ENCODE results near the gene MLXIP. TPM values are rescaled to one million over a fixed set of nuclear protein-coding genes. Genes with fewer than 3 reads are reported as not detected.
A peak's percentile ranks its signal among the peaks of the same experiment; 100 is the strongest.
"Not testable (repeated sequence)": the region's sequence is repeated elsewhere in the genome, so short reads cannot be mapped to it uniquely, and the experiment has no call there.

The MLXIP gene
- total RNA-seq, 1 donor from 2014 or later: 25.7 TPM

DNA sequence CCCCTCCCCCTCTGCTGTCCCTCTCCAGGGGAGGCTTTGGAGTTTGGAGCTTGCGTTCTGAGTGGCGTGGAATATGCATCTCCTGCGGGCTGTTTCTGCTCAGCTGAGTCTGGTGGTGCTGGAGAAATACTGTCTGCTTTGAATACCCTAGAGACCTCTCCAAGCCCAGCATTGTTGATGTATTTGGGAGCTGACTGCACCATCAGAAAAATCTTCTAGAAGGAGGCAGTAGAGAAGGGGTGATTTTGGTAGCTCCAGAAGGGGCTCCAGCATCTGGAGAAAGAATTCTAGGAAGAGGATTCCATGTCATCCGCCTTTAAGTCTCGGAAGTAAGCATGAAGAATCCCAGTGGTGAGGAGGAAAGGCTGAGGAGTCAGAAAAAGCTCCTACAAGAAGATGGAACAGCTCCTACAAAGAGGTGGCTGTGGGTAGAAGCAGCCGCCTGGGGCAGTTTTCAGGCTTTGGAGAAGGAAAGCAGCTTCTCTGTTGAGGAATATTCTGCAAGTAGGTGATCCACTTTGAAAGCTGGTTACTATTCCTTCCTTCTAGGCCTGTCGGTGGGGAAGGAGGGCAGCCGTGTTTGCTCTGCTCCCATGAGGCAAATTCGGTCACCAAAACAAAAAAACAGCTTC is 9.7 kb downstream of the MLXIP start:
- DNase-seq (ENCODE audit: missing footprints) (no peak), ATAC-seq (no peak)
- intact Hi-C loops (cut with DNase I): no loop called here

DNA sequence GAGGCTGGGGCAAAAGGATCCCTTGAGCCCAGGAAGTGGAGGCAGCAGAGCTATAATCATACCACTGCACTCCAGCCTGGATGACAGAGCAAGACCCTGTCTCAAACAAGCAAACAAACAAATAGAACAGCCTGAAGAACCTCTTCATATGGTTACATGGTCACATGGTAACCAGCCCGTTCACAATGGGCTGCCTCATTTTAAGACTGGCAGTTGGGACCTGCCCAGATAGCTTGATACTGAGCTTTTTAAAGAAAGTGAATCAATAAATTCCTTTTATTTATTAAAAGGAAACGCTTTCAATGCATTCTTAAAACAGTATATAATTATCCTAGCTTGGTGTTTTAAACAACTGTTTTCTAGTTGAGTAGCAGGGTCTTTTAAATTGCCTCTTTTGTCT is 10.5 kb downstream of the MLXIP start:
- no peak for DNase-seq (ENCODE audit: missing footprints)
- intact Hi-C loops (cut with DNase I): no loop called here
- no peak for ATAC-seq

DNA sequence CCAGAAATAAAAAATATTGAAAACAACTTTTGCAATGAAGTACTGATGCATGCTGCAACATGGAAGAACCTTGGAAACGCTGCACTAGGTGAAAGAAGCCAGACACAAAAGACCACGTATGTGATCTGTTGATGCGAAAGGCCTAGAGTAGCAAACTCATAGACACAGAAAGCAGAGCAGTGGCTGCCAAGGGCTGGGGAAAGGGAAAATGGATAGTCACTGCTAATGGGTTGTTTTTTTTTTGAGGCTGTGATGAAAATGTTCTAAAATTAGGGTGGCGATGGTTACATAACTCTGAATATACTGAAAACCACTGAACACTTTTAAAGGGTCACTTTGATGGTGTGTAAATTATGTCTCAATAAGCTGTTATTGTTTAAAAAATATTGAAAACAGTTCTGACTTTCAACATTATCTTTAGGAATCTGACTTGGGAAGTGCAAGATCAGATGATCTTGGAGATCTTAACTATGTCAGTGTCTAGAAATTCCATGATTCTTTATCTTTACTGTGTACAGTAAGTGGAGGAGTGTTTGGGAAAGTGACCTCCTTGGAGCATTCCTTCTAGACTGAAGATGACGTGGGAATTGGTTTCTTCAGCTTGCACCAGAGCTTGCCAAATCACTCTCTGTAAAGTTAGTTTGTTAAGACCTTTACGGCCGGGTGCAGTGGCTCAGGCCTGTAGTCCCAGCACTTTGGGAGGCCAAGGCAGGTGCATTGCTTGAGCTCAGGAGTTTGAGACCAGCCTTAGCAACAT is 12.4 kb downstream of the MLXIP start:
- intact Hi-C loops (cut with DNase I): no loop called here
- ATAC-seq (peak; percentile 44), DNase-seq (ENCODE audit: missing footprints) (no peak)

DNA sequence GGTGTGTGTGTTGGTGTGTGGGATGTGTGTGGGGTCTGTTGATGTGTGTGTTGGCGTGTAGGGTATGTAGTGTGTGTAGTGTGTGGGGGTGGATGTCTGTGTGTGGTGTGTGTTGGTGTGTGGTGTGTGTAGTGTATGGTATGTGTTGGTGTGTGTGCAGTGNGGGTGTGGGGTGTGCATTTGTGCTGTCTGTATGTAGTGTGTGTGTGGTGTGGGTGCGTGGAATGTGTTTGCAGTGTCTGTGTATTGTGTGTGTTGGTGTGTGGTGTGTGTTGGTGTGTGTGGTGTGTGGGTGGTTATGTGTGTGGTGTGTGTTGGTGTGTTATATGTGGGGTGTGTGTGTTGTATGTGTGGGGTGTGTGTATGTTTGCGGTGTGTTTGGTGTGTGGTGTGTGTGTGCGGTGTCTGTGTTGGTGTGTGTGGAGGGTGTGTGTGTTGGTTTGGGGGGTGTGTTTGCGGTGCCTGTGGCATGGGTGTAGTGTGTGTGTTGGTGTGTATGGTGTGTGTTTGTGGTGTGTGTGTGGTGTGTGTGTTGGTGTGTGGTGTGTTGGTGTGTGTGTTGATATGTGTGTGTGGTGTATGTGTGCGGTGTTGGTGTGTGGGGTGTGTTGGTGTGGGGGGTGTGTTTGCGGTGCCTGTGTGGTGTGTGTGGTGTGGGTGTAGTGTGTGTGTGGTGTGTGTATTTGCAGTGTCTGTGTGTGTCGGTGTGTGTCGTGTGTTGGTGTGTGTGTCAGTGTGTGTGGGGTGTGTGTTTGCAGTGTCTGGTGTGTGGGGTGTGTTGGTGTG is 14.7 kb downstream of the MLXIP start:
- intact Hi-C loops (cut with DNase I): no loop called here
- DNase-seq (ENCODE audit: missing footprints): no peak
- ATAC-seq: no peak

DNA sequence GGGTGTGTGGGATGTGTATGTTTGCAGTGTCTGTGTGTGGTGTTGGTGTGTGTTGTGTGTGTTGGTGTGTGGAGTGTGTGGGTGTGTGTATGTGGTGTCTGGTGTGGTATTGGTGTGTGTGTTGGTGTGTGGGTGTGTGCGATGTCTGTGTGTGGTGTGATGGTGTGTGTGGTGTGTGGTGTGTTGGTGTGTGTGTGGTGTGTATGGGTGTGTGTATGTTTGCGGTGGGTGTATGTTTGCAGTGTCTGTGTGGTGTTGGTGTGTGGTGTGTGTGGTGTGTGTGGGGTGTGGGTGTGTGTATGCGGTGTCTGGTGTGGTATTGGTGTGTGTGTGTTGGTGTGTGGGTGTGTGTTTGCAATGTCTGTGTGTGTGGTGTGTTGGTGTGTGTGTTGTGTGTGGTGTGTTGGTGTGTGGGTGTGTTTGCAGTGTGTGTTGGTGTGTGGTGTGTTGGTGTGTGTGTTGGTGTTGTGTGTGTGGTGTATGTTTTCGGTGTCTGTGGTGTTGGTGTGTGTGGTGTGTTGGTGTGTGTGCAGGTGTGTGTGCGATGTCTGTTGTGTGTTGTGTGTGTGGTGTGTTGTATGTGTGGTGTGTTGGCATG is 15.7 kb downstream of the MLXIP start:
- intact Hi-C loops (cut with DNase I): no loop called here
- ATAC-seq (no peak), DNase-seq (ENCODE audit: missing footprints) (no peak)

DNA sequence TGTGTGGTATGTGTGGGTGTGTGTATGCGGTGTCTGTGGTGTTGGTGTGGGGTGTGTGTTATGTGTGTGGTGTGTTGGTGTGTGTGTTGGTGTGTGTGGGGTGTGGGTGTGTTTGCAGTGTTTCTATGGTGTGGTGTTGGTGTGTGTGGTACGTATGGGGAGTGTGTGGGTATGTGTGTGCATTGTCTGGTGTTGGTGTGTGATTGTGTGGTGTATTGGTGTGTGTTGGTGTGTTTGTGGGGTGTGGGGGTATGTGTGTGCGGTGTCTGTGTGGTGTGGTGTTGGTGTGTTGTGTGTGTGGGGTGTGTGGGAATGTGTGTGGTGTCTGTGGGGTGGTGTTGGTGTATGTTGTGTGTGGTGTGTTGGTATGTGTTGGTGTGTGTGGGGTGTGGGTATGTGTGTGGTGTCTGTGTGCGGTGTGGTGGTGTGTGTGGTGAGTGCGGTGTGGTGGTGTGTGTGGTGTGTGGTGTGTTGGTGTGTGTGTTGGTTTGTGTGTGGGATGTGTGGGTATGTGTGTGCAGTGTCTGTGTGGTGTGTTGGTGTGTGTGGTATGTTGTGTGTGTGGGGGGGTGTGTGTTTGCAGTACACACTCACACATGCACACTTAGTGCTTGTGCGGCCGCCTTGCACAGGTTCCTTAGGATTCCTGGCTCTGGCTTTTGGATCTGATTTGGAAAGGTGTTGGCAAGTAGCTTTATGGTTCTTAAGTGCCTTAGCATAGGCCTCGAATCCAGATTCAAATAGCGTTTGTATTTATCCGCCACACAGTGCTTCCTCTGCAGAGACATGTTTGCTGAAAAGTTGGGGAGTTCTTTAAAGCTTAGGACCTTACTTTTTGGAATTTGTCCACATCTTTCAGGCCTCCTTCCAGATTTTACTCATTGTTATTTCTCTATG is 16.4 kb downstream of the MLXIP start:
- ATAC-seq (no peak), DNase-seq (ENCODE audit: missing footprints) (no peak)
- intact Hi-C loops (cut with DNase I): no loop called here

DNA sequence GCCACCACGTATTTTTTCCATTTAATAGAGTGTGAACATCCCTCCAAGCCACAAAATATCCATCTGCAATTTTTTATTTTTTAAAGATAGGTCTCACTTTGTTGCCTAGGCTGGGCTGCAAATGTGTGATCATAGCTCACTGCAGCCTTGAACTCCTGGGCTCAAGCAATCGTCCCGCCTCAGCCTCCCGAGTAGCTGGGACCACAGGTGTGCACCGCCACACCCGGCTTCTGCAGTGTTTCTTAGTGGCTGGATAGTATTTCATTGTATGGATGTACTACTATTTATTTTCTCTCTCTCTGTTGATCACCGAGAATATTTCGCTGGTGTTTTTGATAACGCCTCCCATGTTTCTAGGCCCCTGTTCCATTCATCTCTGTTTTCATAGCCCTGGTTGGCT is 17.5 kb downstream of the MLXIP start:
- ATAC-seq (no peak), DNase-seq (ENCODE audit: missing footprints) (no peak)
- intact Hi-C loops (cut with DNase I): no loop called here

DNA sequence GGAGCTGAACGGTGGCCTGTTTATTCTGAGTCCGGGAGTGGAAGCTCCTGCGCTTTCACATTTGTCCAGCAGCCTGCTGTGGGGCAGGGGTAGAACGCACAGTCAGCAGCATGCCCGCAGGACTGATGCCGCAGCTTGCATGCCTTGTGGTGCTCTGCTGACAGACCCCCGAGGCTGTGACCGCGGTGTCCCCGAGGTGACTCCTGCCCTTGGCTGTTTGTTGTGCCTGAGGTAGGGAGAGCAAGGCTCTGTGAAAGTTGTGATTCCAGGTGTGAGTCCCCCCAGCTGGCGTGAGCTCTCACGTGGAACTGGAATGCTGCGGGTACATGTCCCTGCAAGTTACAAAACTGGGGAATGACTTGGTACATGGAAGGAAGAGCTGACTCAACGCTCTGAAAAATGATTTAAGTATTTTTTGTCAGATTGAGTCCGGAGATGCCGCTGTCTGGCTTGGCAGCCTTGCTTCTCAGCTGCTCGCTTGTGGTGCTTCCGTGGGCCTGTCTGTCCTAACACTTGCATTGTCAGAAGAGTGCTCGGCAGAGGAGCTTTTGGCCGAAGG is 18.1 kb downstream of the MLXIP start:
- DNase-seq (ENCODE audit: missing footprints) (no peak), ATAC-seq (no peak)
- intact Hi-C loops (cut with DNase I): no loop called here

DNA sequence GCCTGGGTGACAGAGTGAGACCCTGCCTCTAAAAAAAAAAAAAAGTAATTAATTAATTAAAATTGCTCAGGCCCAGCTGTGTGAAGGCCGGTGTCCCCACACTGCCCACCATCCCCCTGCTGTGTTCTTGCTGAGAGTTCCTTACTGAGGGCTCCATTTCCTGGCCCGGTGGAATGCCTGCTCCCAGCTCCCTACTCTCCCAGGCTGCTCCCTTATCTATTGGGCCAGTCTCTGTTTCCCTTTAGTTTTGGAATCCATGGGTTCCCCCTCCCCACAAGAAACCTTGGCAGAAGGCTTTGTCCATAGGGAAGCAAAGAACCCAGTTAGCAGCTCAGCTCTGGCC is 19.0 kb downstream of the MLXIP start:
- ATAC-seq: peak; percentile 58
- intact Hi-C loops (cut with DNase I): no loop called here
- no peak for DNase-seq (ENCODE audit: missing footprints)

DNA sequence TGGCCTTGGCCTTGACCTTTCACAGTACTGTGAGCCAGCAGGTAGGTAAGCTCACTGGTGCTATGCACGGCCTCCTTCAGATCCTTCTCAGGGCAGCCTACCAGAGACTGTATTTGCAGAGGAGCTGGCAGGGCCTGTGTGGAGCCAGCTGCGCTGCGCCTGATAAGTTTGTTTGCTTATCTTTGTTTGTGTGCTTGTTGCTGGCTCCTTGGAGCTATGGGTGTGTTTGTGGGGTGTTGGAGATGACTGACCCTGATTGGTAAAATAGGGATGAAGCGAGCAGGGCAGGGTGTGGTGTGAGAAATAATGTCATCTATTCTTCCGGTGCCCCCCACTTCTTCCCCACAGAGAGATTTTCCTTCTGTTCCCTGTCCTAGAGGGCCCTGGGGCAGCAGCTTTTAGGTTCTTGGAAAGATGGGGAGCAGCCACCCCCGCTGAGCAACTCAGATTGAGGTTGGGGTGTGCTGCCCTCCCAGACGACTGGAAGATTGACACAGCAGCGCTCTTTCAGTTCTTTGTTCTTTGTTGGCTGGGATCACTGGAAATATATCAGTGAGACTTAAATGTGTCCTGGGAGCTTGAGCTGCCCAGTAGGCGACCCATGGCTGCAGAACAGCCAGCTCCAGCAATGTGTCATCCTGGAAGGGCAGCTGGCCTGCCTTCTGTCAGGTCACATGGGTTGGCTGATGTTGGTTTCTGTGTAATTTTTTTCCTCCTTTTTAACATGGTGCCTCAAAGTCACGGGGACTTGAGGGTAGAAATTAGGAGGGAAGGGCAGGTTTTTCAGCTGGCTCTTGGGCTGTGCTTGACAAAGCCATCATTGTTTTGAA is 19.6 kb downstream of the MLXIP start:
- peak; percentile 93 for ATAC-seq
- peak; percentile 85 for DNase-seq (ENCODE audit: missing footprints)
- intact Hi-C loops (cut with DNase I): no loop called here

DNA sequence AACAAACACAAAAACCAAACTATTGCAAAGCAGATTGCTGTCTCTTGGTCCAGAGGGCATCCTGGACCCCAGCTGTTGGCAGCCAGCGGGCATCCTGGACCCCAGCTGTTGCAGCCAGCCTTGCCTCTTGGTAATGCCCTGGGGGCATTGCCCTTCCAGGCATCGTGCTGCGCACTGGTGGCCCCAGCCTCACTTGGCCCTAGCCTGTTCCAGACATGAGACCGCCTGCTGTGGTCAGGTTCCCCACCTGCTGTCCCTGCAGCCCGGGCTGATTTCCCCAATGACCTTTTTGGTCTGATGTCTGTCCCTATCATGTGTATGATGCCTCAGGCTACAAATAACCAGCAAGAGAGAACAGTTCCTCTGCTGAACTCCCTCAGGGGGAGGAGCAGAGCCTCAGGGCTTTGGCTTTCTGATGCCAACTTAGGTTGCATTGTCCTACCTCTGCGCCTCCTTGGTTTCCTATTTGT is 20.8 kb downstream of the MLXIP start:
- DNase-seq (ENCODE audit: missing footprints) (no peak), ATAC-seq (no peak)
- intact Hi-C loops (cut with DNase I): no loop called here

DNA sequence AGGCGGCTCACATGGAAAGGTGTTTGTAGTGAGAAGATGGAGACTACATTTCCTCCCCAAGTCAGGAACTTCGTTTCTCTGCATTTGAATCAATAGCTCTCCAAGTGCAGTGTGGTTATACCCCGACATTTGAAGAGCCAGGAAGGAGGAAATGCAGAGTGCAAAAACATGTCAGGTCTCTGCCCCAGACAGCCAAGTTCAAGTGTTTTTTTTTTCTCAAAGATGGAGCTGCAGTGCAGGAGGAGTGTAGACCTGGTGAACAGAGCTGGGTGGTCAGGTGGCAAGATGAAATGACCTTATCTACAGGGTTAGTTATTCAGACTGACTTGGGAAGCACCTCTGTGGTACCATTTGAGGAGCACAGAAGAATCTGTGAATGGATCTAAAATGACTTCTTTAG is 21.3 kb downstream of the MLXIP start:
- no peak for ATAC-seq
- no peak for DNase-seq (ENCODE audit: missing footprints)
- intact Hi-C loops (cut with DNase I): no loop called here

DNA sequence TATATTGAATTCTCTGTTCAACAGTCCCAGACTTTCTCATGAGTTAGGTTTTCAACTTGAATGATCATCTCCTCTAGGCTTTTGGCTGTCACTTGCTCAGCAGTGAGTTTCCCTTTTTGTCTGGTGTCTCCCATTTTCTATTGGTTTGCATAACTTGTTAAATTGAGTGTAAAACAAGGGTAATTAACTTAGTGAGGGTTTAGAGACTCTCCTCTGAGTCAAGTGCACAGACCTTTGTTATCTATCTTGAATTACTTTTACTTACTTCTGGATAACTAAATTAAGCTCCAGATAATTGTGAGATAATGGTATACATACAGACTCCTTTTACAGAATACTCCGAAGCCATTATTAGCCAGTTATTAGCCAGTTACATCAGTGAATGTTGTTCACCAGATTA is 22.0 kb downstream of the MLXIP start:
- ATAC-seq (no peak), DNase-seq (ENCODE audit: missing footprints) (no peak)
- intact Hi-C loops (cut with DNase I): no loop called here

DNA sequence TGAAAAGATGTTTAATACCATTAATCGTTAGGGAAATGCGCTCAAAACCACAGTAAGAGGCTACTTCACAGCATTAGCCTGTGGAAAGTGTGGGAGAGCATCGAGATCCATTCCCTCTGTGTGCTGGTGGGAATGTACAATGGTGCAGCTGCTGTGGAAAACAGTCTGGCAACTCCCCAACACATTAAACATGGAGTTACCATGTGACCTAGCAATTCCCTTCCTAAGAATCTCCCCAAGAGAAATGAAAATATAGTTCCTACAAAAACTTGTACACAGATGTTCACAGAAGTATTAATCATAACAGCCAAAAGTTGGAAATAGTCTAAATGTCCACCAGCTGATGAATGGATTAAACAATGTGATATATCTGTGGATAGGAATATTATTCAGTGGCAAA is 23.8 kb downstream of the MLXIP start:
- DNase-seq (ENCODE audit: missing footprints) (no peak), ATAC-seq (no peak)
- intact Hi-C loops (cut with DNase I): no loop called here

DNA sequence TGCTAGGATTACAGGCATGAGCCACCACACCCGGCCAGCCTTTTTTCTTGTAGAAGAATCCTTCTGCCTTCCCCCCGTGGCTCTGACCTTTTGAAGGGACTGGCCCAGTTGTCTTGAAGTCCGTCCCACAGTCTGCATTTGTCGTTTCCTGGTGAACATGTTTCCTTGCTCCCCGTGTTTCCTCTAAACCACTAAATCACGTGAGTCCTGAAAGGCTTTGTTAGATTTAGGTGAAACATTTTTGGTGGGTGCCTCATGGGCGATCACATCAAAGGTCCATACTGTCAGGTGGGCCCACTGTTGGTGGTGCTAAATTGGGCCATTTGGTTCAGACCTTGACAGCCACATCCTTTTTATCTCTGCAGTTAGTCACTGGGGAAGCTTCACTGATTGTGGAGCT is 26.3 kb downstream of the MLXIP start:
- intact Hi-C loops (cut with DNase I): loop anchor here (5.0 kb wide), 1 partner anchor 43 kb away; no protein-coding TSS in a partner anchor
- DNase-seq (ENCODE audit: missing footprints) (no peak), ATAC-seq (no peak)

DNA sequence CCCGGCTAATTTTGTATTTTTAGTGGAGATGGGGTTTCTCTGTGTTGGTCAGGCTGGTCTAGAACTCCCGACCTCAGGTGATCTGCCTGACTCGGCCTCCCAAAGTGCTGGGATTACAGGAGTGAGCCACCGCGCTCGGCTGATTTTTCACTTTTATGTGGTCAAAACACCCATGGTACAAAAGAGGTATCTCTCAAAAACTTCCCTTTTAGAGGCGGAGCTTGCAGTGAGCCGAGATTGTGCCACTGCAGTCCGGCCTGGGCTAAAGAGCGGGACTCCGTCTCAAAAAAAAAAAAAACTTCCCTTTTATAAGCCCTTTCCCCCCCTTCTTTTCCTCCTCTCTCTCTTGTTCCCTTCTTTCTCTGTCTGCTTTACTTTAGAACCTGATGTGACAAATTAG is 26.9 kb downstream of the MLXIP start:
- intact Hi-C loops (cut with DNase I): loop anchor here (5.0 kb wide), 1 partner anchor 43 kb away; no protein-coding TSS in a partner anchor
- not testable (repeated sequence) for ATAC-seq; DNase-seq (ENCODE audit: missing footprints)

DNA sequence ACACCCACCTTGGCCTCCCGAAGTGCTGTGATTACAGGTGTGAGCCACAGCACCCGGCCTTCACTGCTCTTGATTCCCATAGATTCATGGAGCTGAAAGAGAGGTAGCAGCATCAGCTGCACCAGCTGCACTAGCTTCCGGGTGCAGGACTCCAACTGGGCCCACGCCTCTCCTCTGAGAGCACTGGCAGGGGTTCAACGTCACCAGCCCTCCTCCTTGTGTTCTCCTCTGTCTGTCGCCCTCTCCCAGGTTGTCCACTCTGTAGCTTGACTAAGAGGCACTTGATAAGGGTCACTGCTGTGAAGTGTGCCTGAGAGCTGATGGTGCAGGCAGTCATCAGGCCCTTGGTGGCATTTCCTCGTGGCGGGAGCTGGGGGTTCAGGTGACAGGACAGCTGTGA is 28.3 kb downstream of the MLXIP start:
- DNase-seq (ENCODE audit: missing footprints): no peak
- intact Hi-C loops (cut with DNase I): loop anchor here (5.0 kb wide), 1 partner anchor 45 kb away; no protein-coding TSS in a partner anchor
- ATAC-seq: peak; percentile 83
